Activated CD4-positive, alpha-beta T cell treated with anti-CD3 and anti-CD28 coated beads, Interleukin-2, amount 10 ng/mL, durations not matched to agents 7 days and 5 days (primary cell): Measurements from ENCODE around the gene ACAA2. TPM values are rescaled to one million over a fixed set of nuclear protein-coding genes. Genes with fewer than 3 reads are reported as not detected.

ENCODE experiments used
- CTCF ChIA-PET: fragments of 350-600 bp; sonication (Branson Sonifier 250); formaldehyde crosslinking; loops from one replicate; lab custom pipeline; 2021; ENCODE audit warnings: antibody characterized with exemption; lab: Charles Lee
- POLR2A ChIA-PET: fragments of 350-600 bp; sonication (Branson Sonifier 250); formaldehyde crosslinking; loops from one replicate; lab custom pipeline; 2021; ENCODE audit warnings: antibody characterized with exemption; lab: Charles Lee
- DNase-seq: peaks from one replicate; pipeline ENCODE4 v3.0.0-alpha.2; 2020
- H3K27ac Mint-ChIP-seq: one replicate; pipeline ENCODE4 v1.8.0; 2021; ENCODE audit warnings: mild to moderate bottlenecking, moderate library complexity, mixed read lengths
- H3K27me3 Mint-ChIP-seq: one replicate; pipeline ENCODE4 v1.8.0; 2021; ENCODE audit warnings: mixed read lengths
- H3K36me3 Mint-ChIP-seq: one replicate; pipeline ENCODE4 v1.8.0; 2021; ENCODE audit warnings: low read depth, mixed read lengths
- H3K4me1 Mint-ChIP-seq: one replicate; pipeline ENCODE4 v1.8.0; 2021; ENCODE audit warnings: mixed read lengths
- H3K4me3 Mint-ChIP-seq: one replicate; pipeline ENCODE4 v1.8.0; 2021; ENCODE audit warnings: mild to moderate bottlenecking, moderate library complexity, mixed read lengths
- H3K9me3 Mint-ChIP-seq: one replicate; pipeline ENCODE4 v1.8.0; 2021; ENCODE audit warnings: mixed read lengths
- total RNA-seq, 2 experiments: library from RNA; stranded (reverse); gene quantifications; one replicate each; pipeline ENCODE4 v1.2.3, GENCODE V29; 2021

ACAA2 gene
- total RNA-seq, 2 experiments from 2014 or later, result 88.3 to 91.2 TPM

DNA sequence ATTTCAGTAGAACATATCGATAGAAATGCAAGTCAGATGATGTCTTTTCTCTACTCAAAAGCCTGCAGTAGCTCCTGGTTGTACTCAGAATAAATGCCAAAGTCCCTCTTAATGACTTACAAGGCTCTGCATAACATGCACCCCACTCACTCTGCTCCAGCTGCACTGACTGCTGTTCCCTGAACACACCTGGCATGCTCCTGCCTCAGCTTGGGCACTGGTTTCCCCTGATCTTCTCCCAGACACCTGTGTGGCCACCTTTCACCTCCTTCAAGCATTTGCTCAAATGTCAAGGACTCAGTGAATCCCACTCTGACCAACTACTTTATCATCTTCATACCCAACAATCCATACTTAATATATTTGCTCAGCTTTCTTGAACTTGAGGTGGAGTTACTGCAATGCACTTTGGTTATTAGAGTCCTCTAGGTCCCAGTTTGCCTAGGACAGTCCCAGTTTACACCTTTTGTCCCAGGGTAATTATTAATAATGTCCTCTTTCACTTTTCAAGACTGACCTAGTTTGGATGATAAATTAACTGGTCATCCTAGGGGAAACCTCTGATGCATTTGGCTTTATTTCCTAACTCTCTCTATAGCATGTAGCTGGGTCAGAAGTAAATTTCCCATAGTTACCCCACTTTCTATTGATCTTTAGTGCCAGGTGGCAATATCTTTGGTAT lies 44.1 kb downstream of the ACAA2 start:
- peaks cover 4% of the 10 kb centered on the region for H3K27me3 Mint-ChIP-seq
- H3K9me3 Mint-ChIP-seq, result no peaks in the 10 kb centered on the region
- no peak overlapping the region for H3K27ac Mint-ChIP-seq
- no peaks in the 10 kb centered on the region for H3K36me3 Mint-ChIP-seq
- CTCF ChIA-PET, result interaction anchor here (0.5 kb wide), 1 partner anchor 35 kb away, joined by 4 read pairs; no protein-coding TSS in a partner anchor
- H3K4me1 Mint-ChIP-seq, result peaks cover 2% of the 10 kb centered on the region
- POLR2A ChIA-PET, result no interaction called here
- no peak for DNase-seq
- no peak overlapping the region for H3K4me3 Mint-ChIP-seq

DNA sequence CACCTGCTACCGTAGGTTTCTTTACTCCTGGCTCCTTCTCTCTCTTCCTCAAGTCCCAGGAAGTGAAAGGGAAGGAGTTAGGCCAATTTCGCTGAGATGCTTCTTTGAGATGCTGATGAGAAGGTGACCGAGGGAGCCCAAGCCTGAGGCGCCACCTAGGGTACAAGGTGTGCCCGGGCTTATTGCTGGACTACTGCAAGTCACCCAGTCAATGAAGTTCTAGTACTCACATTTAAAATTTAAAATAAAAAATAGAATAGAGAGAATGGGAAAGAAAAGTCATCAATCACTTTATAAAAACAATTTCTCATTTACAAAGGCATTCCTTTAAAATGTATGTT lies 45.3 kb downstream of the ACAA2 start:
- POLR2A ChIA-PET, result no interaction called here
- Mint-ChIP-seq H3K36me3 (no peaks in the 10 kb centered on the region), H3K4me3 (no peak overlapping the region), H3K9me3 (no peaks in the 10 kb centered on the region), H3K27ac (no peak overlapping the region), H3K4me1 (peaks cover 2% of the 10 kb centered on the region), H3K27me3 (peaks cover 4% of the 10 kb centered on the region)
- DNase-seq, result peak; percentile 45
- CTCF ChIA-PET, result no interaction called here

- Mint-ChIP-seq H3K9me3 (no peaks in the 10 kb centered on the region), H3K4me1 (peaks cover 2% of the 10 kb centered on the region), H3K27ac (no peak overlapping the region), H3K4me3 (no peak overlapping the region), H3K36me3 (no peaks in the 10 kb centered on the region), H3K27me3 (peaks cover 4% of the 10 kb centered on the region)
- ChIA-PET CTCF (interaction anchor here (1.3 kb wide), 1 partner anchor 93 kb away, joined by 3 read pairs; no protein-coding TSS in a partner anchor), POLR2A (no interaction called here)
- no peak for DNase-seq
Measured at GRCh38 chr18:49767111-49768050, 46.0 kb downstream of the ACAA2 start.

DNA sequence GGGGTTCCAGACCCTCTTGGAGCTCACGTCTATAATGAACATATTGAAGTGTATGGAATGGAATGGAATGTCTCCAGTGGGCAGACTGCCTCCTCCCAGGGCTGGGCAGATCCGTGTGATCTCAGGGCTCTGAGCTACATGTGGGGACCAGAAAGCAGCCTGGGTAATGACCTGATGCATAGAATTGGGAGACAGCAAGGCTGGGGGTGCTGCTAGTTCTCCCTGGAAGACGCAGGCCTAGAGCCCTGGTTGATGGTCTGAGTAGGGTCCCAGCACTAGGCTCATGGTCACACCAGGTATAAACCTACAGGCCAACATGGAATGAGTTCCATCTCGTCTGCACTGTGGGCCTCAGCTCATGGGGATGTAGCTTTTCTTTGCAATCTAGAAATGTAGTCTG lies 46.7 kb downstream of the ACAA2 start:
- H3K36me3 Mint-ChIP-seq, result no peaks in the 10 kb centered on the region
- no peak overlapping the region for H3K4me3 Mint-ChIP-seq
- DNase-seq, result no peak
- peaks cover 2% of the 10 kb centered on the region for H3K4me1 Mint-ChIP-seq
- POLR2A ChIA-PET, result no interaction called here
- CTCF ChIA-PET, result interaction anchor here (1.3 kb wide), 1 partner anchor 94 kb away, joined by 3 read pairs; no protein-coding TSS in a partner anchor
- peaks cover 4% of the 10 kb centered on the region for H3K27me3 Mint-ChIP-seq
- H3K27ac Mint-ChIP-seq, result no peak overlapping the region
- H3K9me3 Mint-ChIP-seq, result no peaks in the 10 kb centered on the region

DNA sequence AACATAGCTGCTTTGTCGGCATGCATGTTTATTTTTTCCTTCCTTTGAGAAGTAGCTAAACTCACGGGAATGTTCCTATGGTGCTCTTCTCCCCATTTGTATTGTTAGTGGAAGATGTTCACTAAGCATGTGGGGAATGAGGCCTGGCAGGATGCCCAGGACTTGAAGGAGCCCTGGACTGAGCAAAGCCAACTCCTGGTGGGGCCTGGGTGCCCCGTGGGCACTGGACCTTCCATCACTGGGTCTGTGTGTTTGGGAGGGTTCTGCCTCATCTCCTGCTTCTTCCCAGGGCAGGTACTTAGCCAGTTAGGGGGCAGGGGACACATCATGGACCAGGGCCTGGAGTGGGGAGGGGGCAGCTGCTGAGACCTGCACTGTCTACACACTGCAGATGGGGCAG lies 49.3 kb downstream of the ACAA2 start:
- Mint-ChIP-seq H3K9me3 (no peaks in the 10 kb centered on the region), H3K4me1 (peaks cover 2% of the 10 kb centered on the region), H3K27ac (no peak overlapping the region), H3K4me3 (no peak overlapping the region), H3K36me3 (no peaks in the 10 kb centered on the region), H3K27me3 (peaks cover 4% of the 10 kb centered on the region)
- ChIA-PET CTCF (interaction anchor here (1.2 kb wide), 1 partner anchor 19 kb away, joined by 3 read pairs; no protein-coding TSS in a partner anchor), POLR2A (no interaction called here)
- DNase-seq, result no peak

DNA sequence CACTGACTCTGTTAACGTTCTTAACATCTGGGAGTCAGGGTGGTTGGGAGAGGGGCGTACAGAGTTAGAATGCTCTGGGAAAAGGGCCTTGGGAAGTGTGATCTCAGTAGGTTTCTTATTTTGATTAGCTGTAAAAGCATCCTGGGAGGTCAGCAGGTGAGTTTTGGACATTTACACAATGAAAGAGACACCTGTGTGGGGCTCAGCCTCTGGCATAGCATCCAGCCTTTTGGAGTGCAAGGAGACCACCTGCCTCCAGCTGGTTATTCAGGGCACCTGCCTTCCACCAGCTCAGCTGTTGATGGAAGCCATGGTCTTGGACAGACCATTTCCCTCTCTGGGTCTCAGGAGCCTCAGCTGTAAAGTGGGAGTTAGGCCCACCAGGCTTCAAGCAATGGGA lies 49.7 kb downstream of the ACAA2 start:
- H3K9me3 Mint-ChIP-seq, result no peaks in the 10 kb centered on the region
- peaks cover under 1% of the 10 kb centered on the region for H3K27me3 Mint-ChIP-seq
- ChIA-PET CTCF (interaction anchor here (1.2 kb wide), 1 partner anchor 20 kb away, joined by 3 read pairs; no protein-coding TSS in a partner anchor), POLR2A (no interaction called here)
- no peaks in the 10 kb centered on the region for H3K36me3 Mint-ChIP-seq
- no peak overlapping the region for H3K27ac Mint-ChIP-seq
- no peak for DNase-seq
- H3K4me3 Mint-ChIP-seq, result no peak overlapping the region
- peaks cover 2% of the 10 kb centered on the region for H3K4me1 Mint-ChIP-seq

DNA sequence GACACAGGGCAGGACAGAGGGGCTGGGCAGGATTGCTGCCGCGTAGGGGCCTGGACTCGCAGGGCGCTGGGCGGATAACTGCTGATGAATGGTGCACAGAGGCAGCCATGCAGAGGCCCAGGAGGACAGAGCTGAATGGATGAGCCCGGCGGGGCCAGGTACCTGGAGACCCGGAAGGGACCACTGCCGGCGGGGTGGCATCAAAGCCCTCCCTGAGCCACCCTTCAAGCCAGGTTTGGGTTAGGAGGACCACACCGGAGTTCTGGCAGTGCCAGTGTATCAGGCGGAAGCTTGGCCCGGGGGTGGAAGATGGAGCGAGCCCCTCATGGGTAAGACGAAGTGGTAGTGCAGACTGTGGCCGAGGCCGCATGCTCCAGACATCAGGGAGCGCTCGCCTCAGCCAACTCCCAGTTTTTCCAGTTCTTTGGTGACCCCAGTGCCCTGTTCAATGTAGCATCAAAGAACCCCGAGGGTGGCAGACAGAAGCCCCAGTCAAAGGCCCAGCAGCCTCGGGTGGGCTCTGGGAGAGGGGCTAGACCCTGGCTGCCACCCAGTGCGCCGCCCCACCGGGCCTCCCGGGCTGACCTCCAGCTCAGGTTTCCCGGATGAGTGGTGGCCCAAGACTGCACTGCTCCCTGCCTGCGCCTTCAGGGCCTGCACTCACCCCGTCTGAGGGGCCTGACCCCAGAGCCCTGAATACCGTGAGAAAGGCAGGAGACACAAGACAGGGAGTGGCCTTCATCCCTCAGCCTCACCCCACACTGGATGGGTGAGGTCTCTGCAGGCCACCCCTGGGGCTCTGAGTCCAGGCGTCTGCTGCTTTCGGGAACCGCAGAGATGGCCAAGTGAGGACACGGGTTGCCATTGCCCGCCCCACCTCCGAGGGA lies 50.9 kb downstream of the ACAA2 start:
- ChIA-PET CTCF (no interaction called here), POLR2A (no interaction called here)

DNA sequence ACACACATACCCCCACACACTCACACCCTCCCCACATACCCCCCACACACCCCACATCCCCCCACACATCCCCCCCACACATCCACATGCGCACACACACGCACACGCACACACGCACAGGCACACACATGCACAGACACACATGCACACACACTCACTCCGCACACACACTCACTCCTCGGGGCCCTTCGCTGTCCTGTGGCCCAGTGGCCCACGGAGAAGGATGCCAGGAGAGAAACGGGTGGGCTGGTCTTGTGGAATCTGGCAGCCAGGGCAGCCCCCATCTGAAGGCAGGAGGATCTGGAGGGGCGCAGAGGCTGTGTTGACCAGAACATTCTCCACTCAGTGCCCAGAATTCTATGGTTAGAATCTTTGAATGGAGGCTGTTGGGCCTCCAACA lies 51.6 kb downstream of the ACAA2 start:
- Mint-ChIP-seq H3K4me3 (no peak overlapping the region), H3K36me3 (no peaks in the 10 kb centered on the region), H3K4me1 (peaks cover 4% of the 10 kb centered on the region), H3K27me3 (no peaks in the 10 kb centered on the region), H3K9me3 (peaks cover 2% of the 10 kb centered on the region), H3K27ac (no peak overlapping the region)
- ChIA-PET CTCF (no interaction called here), POLR2A (no interaction called here)
- DNase-seq, result no peak

More for the DNA sequence above, 50.9 kb downstream of the ACAA2 start:
- no peak for DNase-seq
- no peak overlapping the region for H3K27ac Mint-ChIP-seq
- H3K4me1 Mint-ChIP-seq, result peaks cover 4% of the 10 kb centered on the region
- H3K36me3 Mint-ChIP-seq, result no peaks in the 10 kb centered on the region
- peaks cover 2% of the 10 kb centered on the region for H3K9me3 Mint-ChIP-seq
- H3K4me3 Mint-ChIP-seq, result no peak overlapping the region
- no peaks in the 10 kb centered on the region for H3K27me3 Mint-ChIP-seq

- Mint-ChIP-seq H3K27ac (no peak overlapping the region), H3K4me3 (no peak overlapping the region), H3K27me3 (no peaks in the 10 kb centered on the region), H3K4me1 (peaks cover 2% of the 10 kb centered on the region), H3K36me3 (no peaks in the 10 kb centered on the region), H3K9me3 (peaks cover 2% of the 10 kb centered on the region)
- CTCF ChIA-PET, result no interaction called here
- DNase-seq, result no peak
- POLR2A ChIA-PET, result no interaction called here
Measured at GRCh38 chr18:49758263-49758610, 55.1 kb downstream of the ACAA2 start.

DNA sequence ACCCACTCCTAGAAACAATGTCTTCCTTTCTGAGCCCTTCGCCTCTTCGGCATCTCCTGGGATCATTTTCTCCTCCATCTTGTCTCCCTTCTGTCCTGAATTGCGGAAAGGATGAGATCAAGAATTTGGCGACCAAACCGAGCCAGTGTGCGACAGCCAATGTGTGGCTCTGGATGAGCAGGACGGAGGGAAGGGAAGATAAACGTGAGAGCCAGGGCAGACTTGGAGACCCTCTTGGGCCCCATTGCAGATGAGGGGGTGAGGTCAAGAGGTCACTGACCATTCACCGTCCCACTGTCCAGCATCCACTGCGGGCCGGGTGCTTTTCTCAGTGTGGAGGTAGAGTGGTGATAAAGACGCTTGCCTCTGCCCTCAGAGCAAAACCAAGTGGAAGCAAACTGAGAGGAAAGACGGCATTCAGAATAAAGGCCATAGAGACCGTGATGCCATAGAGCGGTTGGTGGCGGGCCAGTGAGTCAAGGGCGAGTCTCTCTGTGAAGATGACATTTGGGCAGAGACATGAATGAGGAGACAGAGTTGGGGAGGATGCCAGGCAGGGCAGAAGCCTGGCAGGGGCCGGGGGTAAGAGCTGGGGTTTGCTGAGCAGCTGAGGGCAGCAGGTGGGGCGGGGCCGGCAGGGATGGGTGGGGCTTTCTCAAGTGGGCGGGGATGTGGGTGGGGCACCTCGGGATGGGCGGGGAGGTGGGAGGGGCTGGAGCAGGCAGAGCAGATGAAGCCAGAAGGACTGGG lies 55.6 kb downstream of the ACAA2 start:
- H3K4me3 Mint-ChIP-seq, result no peak overlapping the region

GRCh38 chr18:49756671-49757362 lies 56.5 kb downstream of the ACAA2 start:
- H3K27ac Mint-ChIP-seq, result no peak overlapping the region
- peaks cover 13% of the 10 kb centered on the region for H3K4me1 Mint-ChIP-seq
- no peaks in the 10 kb centered on the region for H3K36me3 Mint-ChIP-seq
- ChIA-PET POLR2A (no interaction called here), CTCF (no interaction called here)
- DNase-seq, result no peak
- no peak overlapping the region for H3K4me3 Mint-ChIP-seq
- peaks cover 2% of the 10 kb centered on the region for H3K9me3 Mint-ChIP-seq
- no peaks in the 10 kb centered on the region for H3K27me3 Mint-ChIP-seq

More for the DNA sequence above, 55.6 kb downstream of the ACAA2 start:
- H3K4me1 Mint-ChIP-seq, result peaks cover 6% of the 10 kb centered on the region
- no peaks in the 10 kb centered on the region for H3K36me3 Mint-ChIP-seq
- no peaks in the 10 kb centered on the region for H3K27me3 Mint-ChIP-seq
- POLR2A ChIA-PET, result no interaction called here
- H3K27ac Mint-ChIP-seq, result no peak overlapping the region
- peaks cover 2% of the 10 kb centered on the region for H3K9me3 Mint-ChIP-seq
- CTCF ChIA-PET, result no interaction called here
- no peak for DNase-seq
